Measurements from ENCODE around the gene ADGRL4.
"Not testable (repeated sequence)": the region's sequence is repeated elsewhere in the genome, so short reads cannot be mapped to it uniquely, and the experiment has no call there.

The ADGRL4 gene

GRCh38 chr1:78913950-78914349, 92.6 kb downstream of the ADGRL4 start:
- no peak for DNase-seq

DNA sequence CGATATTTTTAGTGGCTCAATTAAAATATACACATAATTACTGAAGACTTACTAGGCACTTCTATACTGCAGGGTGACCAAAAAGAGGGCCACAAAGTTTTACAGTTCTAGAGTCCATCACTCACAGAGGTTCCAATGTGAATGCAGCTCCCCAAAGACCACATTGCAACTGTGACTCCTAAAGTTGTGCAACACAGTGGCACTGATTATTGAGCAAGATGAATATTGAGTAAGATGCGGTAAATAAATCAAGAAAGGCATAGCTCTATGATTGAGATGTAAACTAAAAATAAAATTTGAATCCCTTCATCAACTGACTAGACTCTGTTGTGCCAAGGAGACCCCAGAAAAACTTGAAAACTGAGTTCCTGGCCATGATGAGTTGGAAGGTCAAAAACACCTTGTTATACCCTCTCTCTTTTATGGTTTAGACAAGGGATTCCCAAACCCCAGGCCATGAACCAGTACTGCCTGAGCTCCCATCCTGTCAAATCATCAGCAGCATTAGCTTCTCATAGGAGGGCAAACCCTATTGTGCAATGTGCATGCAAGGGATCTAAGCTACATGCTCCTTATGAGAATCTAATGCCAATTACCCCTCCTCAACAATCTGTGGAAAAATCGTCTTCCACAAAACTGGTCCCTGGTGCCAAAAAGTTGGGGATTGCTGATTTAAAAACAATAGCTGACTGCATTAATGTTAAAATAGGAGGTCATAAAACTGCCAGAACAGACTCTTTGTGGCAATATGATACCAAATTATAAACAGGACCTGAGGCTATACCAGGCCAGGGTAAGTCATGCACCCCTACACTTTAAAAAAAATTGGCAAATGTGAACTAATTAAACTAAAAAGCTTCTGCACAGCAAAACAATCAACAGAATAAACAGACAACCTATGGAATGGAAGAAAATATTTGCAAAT, 94.3 kb downstream of the ADGRL4 start:
- no peak for DNase-seq

- no peak for DNase-seq
Observed at GRCh38 chr1:78902641-78903040, 103.9 kb downstream of the ADGRL4 start.

DNA sequence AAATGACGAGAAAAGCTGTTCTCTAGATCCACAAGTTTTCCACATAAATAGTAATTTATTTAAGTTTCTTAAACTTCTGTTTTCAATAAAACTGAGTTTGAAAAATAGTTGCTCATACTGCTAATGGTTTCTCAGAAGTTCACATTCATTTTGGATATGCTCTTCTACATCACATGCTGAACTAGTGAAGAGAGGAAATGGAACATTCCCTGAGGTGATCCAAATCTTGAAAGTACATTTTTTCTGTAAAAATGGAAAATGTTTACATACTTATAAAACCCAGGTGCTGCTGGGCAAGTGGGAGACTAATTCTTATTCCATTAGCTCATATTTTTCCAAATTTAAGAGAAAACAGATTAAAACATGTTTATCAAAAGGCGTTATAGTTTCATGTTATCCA, 111.7 kb downstream of the ADGRL4 start:
- no peak for DNase-seq

DNA sequence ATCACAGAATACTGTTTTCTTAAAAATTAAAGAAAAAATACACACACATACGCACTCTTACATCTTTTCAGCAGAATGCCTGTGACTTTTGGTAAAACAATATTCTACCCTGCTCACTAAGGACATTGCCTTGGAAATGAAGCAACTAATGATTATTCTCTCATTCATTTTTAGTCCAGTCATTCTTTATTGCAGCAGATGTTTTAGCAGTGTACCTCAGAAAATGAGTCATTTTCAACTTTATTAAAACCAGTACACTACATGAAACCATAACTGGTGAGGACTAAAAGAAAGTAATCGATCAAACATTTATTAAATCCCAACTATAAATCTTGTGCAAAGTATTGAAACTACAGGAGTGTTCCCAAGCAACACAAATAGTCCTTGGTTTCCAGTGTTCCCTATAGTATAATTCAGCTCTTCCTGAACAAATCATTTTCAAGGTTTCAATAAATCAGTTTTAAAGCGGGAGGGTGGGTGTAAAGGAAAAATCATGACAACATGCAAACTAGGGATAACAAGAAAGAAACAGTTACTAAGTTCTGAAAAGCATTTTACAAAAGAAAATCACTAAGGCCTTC, 114.2 kb downstream of the ADGRL4 start:
- no peak for DNase-seq

DNA sequence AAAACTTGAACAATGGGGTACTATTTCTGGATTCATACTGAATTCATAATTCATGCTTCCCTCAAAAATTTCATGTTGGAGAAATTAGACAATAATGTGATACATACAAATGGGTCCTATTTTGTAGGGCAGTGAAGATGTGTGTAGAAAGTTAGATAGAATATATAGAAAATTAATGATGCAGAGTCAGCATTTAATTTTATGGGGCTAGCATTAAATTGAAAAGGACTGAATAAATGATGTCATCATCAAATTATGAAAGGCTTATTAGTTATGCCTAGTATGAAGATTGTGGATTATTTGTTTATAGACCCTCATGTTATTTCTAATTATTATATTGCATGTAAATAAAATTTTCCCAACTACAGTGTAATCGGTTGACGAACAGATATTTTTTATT, 119.1 kb downstream of the ADGRL4 start:
- no peak for DNase-seq

GRCh38 chr1:78884685-78885452, 121.7 kb downstream of the ADGRL4 start:
- no peak for DNase-seq

DNA sequence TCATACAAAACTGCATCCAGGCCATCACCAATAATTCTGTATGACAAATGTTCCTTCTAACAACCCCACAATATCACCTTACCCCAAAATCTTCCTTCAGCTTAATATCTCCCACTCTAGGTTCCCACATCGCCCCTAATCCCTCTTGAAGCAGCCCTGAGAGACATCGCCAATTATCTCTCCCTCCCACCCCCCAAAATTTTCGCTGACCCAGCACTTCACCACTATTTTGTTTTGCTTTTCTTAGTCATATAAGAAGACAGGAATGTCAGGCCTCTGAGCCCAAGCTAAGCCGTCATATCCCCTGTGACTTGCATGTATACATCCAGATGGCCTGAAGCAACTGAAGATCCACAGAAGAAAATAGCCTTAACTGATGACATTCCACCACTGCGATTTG, 126.3 kb downstream of the ADGRL4 start:
- DNase-seq = no peak

DNA sequence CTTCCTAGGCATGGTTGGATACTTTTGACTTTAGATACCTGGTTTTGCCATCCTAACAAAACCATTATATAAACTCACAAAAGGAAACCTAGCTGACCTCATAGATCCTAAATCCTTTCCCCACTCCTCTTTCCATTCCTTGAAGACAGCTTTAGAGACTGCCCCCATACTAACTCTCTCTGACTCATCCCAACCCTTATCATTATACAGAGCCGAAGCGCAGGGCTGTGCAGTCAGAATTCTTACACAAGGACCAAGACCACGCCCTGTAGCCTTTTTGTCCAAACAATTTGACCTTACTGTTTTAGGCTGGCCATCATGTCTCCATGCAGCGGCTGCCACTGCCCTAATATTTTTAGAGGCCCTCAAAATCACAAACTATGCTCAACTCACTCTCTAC, 130.5 kb downstream of the ADGRL4 start:
- not testable (repeated sequence) for DNase-seq

GRCh38 chr1:78872801-78873200, 133.7 kb downstream of the ADGRL4 start:
- not testable (repeated sequence) for DNase-seq

DNA sequence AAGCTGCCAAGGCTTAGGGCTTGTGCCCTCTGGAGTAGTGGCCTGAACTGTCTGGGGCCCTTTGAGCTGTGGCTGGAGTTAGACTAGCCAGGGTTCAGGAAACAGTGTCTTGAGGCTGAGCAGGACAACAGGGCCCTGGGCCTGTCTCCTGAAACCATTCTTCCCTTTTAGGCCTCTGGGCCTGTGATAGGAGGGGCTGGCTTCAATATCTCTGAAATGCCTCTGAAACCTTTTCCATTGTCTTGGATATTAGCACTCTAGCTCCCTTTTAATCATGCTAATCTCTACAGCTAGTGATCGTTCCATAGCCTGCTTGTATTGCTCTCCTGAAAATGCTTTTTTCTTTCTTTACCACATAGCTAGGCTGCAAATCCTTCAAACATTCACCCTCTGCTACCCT, 135.3 kb downstream of the ADGRL4 start:
- DNase-seq = no peak

- no peak for DNase-seq
Observed at GRCh38 chr1:78869136-78869535, 137.4 kb downstream of the ADGRL4 start.

- DNase-seq = no peak
Observed at GRCh38 chr1:78864175-78864574, 142.4 kb downstream of the ADGRL4 start.

- no peak for DNase-seq
Observed at GRCh38 chr1:78856096-78856495, 150.4 kb downstream of the ADGRL4 start.

DNA sequence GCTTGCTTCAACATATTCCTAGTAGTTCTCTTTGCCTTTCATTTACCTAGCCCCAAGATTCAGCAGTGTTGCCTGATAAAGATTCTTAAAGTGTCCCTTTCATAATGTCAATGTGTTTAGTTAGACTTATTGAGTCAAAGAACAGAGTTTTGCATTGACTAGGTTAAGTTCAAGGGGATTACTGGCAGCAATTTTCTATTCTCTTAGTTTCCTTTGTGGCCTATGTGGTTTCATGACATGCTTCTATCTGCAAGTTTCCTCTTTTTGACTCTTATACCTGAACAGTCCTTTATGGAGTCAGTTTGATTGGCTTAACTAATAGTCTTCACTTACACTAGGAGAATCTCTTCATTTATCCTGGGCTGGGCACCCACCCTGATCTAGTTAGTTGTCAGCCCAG, 151.3 kb downstream of the ADGRL4 start:
- DNase-seq = no peak

- DNase-seq = no peak
Observed at GRCh38 chr1:78854556-78854955, 152.0 kb downstream of the ADGRL4 start.

DNA sequence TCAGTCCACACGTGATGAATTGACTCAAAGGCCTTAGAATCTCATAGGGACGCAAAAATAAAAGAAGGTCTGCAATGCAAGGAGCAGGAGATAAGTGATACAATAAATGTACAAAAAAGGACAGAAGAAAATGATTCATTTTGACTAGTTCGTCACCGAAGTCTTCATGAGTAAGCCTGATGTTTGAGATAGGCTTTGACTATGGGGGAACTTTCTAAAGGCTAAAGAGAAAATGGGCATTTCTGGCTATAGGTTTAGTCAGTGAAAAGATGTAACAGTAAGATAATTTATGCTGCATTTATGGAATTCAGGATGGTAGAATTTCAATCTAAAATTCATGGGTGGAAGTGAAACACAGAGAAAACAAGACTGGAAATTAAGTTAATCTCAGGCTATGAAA, 163.0 kb downstream of the ADGRL4 start:
- DNase-seq = no peak

- DNase-seq = no peak
Observed at GRCh38 chr1:78843111-78843510, 163.4 kb downstream of the ADGRL4 start.

DNA sequence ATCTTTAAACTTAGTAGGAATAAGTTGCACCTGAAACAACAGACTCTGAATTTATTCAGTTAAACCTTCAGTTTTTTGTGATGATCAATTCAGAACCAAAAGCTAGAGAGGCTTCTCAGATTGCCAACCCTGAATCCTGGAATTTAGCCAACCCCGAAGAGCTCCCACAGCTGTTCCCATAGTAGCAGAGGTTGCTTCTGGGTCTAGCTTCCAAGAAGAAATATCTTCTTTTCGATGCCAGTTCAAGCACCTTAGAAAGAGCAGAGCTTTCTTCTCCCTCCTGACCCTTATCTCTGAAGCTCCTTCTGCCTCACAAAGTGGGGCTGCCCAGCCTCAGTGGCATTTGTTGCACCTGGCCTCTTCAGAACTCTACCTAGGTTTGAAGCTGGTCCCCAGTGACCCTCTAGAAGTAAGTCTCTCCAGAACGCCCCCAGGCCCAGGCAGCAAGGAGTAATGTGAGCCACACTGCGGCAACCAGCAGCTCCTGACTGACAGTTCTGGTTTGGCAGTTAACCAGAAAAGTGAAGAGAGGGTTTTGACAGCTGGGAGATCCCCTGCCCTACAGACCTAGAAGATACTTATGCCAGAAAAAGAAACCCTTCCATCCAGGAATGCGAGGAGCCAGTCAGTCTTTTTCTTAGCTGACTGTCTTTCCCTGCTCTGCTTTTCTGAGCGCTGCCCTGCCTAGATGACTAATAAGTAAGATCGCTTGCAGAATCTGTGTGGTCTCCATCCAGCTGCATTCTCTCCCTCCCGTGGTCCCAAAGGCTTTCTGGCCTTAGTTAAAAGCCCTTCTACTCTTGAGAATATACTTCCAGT, 165.9 kb downstream of the ADGRL4 start:
- no peak for DNase-seq
